Sigmoid colon (tissue), 7 donors: ENCODE data around the gene MYLK4. TPM values are rescaled to one million over a fixed set of nuclear protein-coding genes. Genes with fewer than 3 reads are reported as not detected.
A peak's percentile ranks its signal among the peaks of the same experiment; 100 is the strongest.

ENCODE experiments used
- DNase-seq: peaks from one replicate; pipeline ENCODE4 v3.0.0-alpha.2; 2019
- H3K27ac ChIP-seq, 4 donors: fragments of 200-600 bp; sonication (generic); one replicate each; pipeline ENCODE4 v1.5.1; 2016 to 2019; ENCODE audit warnings: mild to moderate bottlenecking in 1 of 4
- H3K27me3 ChIP-seq, 3 donors: fragments of 200-600 bp; sonication (generic); one replicate each; pipeline ENCODE4 v1.5.1; 2019; ENCODE audit warnings: mild to moderate bottlenecking in 1 of 3
- H3K36me3 ChIP-seq, 4 donors: fragments of 200-600 bp; sonication (generic); one replicate each; pipeline ENCODE4 v1.5.1; 2016 to 2019
- H3K4me1 ChIP-seq, 4 donors: fragments of 200-600 bp; sonication (generic); one replicate each; pipeline ENCODE4 v1.5.1; 2017 to 2019
- H3K4me3 ChIP-seq, 4 donors: fragments of 200-600 bp; sonication (generic); one replicate each; pipeline ENCODE4 v1.5.1; 2017 to 2019; ENCODE audit warnings: mild to moderate bottlenecking in 2 of 4, moderate library complexity in 1 of 4
- H3K9me3 ChIP-seq, 4 donors: fragments of 200-600 bp in 3 of 4; sonication (generic) in 3 of 4; one replicate each; pipeline versions ENCODE4 v1.5.1 to v1.6.1; 2013 to 2019
- CTCF ChIP-seq, 4 experiments: fragments of 450-650 bp in 3 of 4; fragments of 200-600 bp in 1 of 4; IDR thresholded peaks; one replicate each; pipeline ENCODE4 v1.5.1; 2016 to 2019; ENCODE audit warnings: antibody characterized with exemption in 4 of 4, mild to moderate bottlenecking in 3 of 4, moderate library complexity in 2 of 4
- EP300 ChIP-seq, 4 donors: sonication (generic); formaldehyde crosslinking; IDR thresholded peaks; one replicate each; pipeline ENCODE4 v1.6.1; 2017; ENCODE audit warnings: antibody characterized with exemption in 4 of 4
- POLR2A ChIP-seq, 2 donors: fragments of 450-650 bp; IDR thresholded peaks; one replicate each; pipeline ENCODE4 v1.6.1; 2016; ENCODE audit warnings: antibody characterized with exemption in 2 of 2, mild to moderate bottlenecking in 2 of 2, moderate library complexity in 2 of 2
- POLR2AphosphoS5 ChIP-seq, 4 donors: sonication (generic); formaldehyde crosslinking; IDR thresholded peaks; one replicate each; pipeline ENCODE4 v1.6.1; 2017; ENCODE audit warnings: antibody characterized with exemption in 4 of 4
- WGBS, 2 donors: extraction: QIAGEN DNeasy Blood & Tissue Kit; methylation state at CpG; one replicate each; pipeline ENCODE4 v1.1.7; 2013; 5-methylcytosine and 5-hydroxymethylcytosine counted together
- intact Hi-C: fragments of 100-400 bp; cut with DNase I; formaldehyde crosslinking; loops from one replicate; pipeline ENCODE4 v1.15.1; 2023
- polyA plus RNA-seq, 3 donors: library from polyadenylated mRNA; stranded (reverse); fragments of 200-250 nt; gene quantifications; one replicate each; pipeline ENCODE4 v1.2.3, GENCODE V29; 2013
- total RNA-seq, 4 donors: library from RNA; depleted of rRNA; stranded (reverse); fragments of >200 nt; gene quantifications; one replicate each; pipeline ENCODE4 v1.1.0, GENCODE V29; 2016
- donor health status: healthy with polysubstance abuse.
- donor health status: Bipolar disorder and iron deficiency.
- donor health status: healthy.

Gene MYLK4
- total and polyA plus RNA-seq, 7 donors = under 0.01 to 1.1 (median 0.32) TPM; not detected in 1

- 93% methylated on average over 17 of the region's 17 CpGs for WGBS, 2 donors
- peak overlapping the region; percentile 55 to 85 (median 81) for H3K27ac ChIP-seq
- no peak overlapping the region for H3K4me3 ChIP-seq
- H3K9me3 ChIP-seq = no peaks in the 10 kb centered on the region
- intact Hi-C loops = loop anchor here (5.0 kb wide), 1 partner anchor 195 kb away; no protein-coding TSS in a partner anchor
- H3K36me3 ChIP-seq = peaks cover 0 to 4% (median 0%) of the 10 kb centered on the region in 4 donors
- DNase-seq = no peak
- H3K27me3 ChIP-seq = no peaks in the 10 kb centered on the region
- TF ChIP-seq POLR2AphosphoS5 (IDR thresholded peaks at IDR 0.05) = no peak
- peaks cover 0 to 45% (median 27%) of the 10 kb centered on the region in 4 donors for H3K4me1 ChIP-seq
Observed at GRCh38 chr6:2792330-2793110, 41.8 kb upstream of the MYLK4 start.

GRCh38 chr6:2791450-2791974, 40.8 kb upstream of the MYLK4 start:
- Histone ChIP-seq H3K27ac (peak overlapping the region; percentile 76 to 85 (median 81)), H3K4me1 (peaks cover 0 to 40% (median 27%) of the 10 kb centered on the region in 4 donors)
- intact Hi-C loops = loop anchor here (1.0 to 5.0 kb wide), 3 partner anchors 55 to 196 kb away; no protein-coding TSS in a partner anchor

GRCh38 chr6:2790588-2791449, 40.1 kb upstream of the MYLK4 start:
- Histone ChIP-seq H3K4me3 (peak overlapping the region in 2 of 4 donors; percentile 4 to 16), H3K27me3 (no peaks in the 10 kb centered on the region), H3K27ac (peak overlapping the region; percentile 76 to 85 (median 81)), H3K36me3 (peaks cover 0 to 6% (median 0%) of the 10 kb centered on the region in 4 donors), H3K4me1 (peaks cover 0 to 40% (median 27%) of the 10 kb centered on the region in 4 donors), H3K9me3 (no peaks in the 10 kb centered on the region)
- WGBS, 2 donors = 48 to 49% methylated on average over 11 of the region's 11 CpGs
- DNase-seq = peak; percentile 83
- TF ChIP-seq POLR2AphosphoS5 (IDR thresholded peaks at IDR 0.05) = peak in 1 of 4 donors; percentile 24
- no peak for TF ChIP-seq POLR2A (IDR thresholded peaks at IDR 0.05)
- TF ChIP-seq EP300 (IDR thresholded peaks at IDR 0.05) = no peak
- TF ChIP-seq CTCF (IDR thresholded peaks at IDR 0.05) = peak; percentile 61 to 82 (median 70)
- intact Hi-C loops = loop anchor here (1.0 to 5.0 kb wide), 3 partner anchors 56 to 196 kb away; no protein-coding TSS in a partner anchor

More at GRCh38 chr6:2791450-2791974, 40.8 kb upstream of the MYLK4 start:
- 61 to 62% methylated on average over 4 of the region's 4 CpGs for WGBS, 2 donors
- TF ChIP-seq POLR2AphosphoS5 (IDR thresholded peaks at IDR 0.05) = no peak
- TF ChIP-seq EP300 (IDR thresholded peaks at IDR 0.05) = no peak
- TF ChIP-seq CTCF (IDR thresholded peaks at IDR 0.05) = no peak
- no peak for TF ChIP-seq POLR2A (IDR thresholded peaks at IDR 0.05)
- Histone ChIP-seq H3K27me3 (no peaks in the 10 kb centered on the region), H3K4me3 (no peak overlapping the region), H3K36me3 (peaks cover 0 to 6% (median 0%) of the 10 kb centered on the region in 4 donors), H3K9me3 (no peaks in the 10 kb centered on the region)
- DNase-seq = no peak

- Histone ChIP-seq H3K27ac (no peak overlapping the region), H3K4me1 (peaks cover 0 to 22% (median 15%) of the 10 kb centered on the region in 4 donors), H3K36me3 (peaks cover 3 to 35% (median 5%) of the 10 kb centered on the region in 4 donors), H3K4me3 (no peak overlapping the region), H3K27me3 (no peaks in the 10 kb centered on the region), H3K9me3 (no peaks in the 10 kb centered on the region)
- TF ChIP-seq EP300 (IDR thresholded peaks at IDR 0.05) (no peak), CTCF (IDR thresholded peaks at IDR 0.05) (no peak), POLR2A (IDR thresholded peaks at IDR 0.05) (no peak), POLR2AphosphoS5 (IDR thresholded peaks at IDR 0.05) (no peak)
- no peak for DNase-seq
- intact Hi-C loops = no loop called here
- 61 to 88% methylated on average over 4 of the region's 4 CpGs for WGBS, 2 donors
Observed at GRCh38 chr6:2786269-2786668, 35.5 kb upstream of the MYLK4 start.
